AG20443 (cell line): ENCODE results near the gene CCDC83.
A peak's percentile ranks its signal among the peaks of the same experiment; 100 is the strongest.
"Not testable (repeated sequence)": the region's sequence is repeated elsewhere in the genome, so short reads cannot be mapped to it uniquely, and the experiment has no call there.

Experiments
- DNase-seq: peaks from one replicate; pipeline ENCODE4 v3.0.0; 2012; ENCODE audit warnings: low spot score, mixed read lengths

The CCDC83 gene

DNA sequence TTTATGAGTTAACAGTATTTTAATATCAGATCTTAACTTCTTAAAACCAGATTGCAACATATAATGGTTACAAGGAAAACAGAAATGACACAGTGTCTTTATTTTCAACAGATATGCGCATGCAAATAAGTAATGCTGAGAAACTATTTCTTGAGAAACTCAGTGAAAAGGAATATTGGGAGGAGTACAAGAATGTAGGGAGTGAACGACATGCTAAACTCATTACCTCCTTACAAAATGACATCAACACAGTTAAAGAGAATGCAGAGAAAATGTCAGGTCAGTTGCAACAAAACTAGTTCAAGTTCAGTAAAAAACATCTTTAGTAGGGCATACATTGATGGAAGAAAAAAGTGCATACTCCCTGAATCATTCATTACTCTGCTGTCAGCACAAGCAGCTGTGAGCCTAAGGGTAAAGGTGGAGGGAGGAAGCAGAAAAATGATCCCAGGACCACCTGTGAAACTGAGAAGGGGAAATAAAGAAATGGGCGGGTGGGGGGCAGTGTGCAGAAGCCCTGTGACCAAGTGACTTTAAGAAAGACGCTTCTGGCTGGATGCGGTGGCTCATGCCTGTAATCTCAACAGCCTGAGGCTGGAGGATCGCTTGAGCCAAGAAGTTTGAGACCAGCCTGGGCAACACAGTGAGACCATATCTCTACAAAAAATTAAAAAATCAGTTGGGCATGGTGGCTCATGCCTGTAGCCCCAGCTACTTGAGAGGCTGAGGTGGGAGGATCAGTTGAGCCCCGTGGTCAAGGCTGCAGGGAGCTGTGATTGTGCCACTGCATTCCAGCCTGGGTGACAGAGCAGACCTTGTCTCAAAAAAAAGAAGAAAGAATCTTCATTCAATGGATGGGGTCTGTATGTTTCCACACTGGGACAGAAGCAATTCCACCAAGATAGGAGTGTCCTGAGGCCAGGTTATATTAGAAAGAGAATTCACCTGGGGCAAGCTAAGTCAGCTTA is 31.2 kb downstream of the CCDC83 start:
- peak; percentile 72 for DNase-seq

DNA sequence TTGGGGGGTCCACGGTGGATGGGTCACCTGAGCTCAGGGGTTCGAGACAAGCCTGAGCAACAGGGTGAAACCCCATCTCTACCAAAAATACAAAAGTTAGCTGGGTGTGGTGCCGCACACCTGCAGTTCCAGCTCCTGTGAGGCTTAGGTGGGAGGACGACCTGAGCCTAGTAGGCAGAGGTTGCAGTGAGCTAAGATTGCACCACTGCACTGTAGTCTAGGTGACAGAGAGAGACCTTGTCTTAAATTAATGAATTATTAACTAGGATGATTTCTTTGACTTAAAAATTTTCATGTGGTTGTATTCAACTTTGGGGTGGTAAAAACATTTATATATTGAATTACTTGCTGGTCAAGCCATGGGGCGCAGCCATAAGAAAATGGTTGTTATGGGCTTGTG is 33.9 kb downstream of the CCDC83 start:
- DNase-seq = no peak

DNA sequence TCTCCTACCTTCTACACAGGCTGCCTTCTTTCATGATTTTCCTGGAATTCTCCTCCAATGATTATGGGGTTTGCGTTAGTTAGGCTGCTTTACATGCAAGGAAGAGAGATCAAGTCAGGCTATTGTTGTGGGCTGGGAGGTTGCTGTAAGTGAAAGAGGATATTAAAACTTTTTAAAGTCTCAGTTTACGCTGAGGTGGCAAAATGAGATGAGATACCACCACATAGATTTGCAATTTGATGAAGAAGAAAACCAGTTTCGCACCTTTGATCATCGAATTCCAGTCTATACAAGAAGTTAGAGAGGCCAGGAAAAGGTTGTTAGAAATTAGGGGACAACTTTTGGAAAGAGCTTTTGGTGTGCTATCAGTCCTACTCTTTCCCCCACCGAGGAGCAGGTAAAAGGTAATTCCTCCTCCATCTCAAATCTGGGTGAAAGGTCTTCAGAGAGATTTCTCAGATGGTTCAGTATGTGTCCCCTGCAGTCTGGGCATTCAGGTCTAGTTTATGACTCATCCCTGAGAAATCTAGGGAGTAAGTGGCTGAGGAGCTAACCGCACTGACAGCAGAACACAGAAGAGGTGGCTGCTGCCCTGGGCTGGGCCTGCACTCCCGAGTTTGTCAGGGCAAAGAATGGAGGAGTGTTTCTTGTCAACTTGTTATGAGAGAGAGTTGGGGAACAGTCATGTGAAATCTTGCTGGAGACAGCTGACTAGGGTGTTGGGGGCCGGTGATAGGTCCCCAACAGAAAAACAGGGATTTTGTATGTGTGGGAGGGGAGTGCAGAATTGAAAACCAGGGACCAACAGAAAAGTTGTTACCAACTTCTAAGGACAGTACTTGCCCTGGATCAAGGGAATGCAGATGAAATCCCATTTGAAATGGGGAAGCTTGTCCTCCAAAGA is 34.7 kb downstream of the CCDC83 start:
- DNase-seq = peak; percentile 87

- DNase-seq = no peak
Observed at GRCh38 chr11:85893395-85893794, 38.2 kb downstream of the CCDC83 start.

- no peak for DNase-seq
Observed at GRCh38 chr11:85896876-85897275, 41.7 kb downstream of the CCDC83 start.

- DNase-seq = no peak
Observed at GRCh38 chr11:85898456-85898855, 43.3 kb downstream of the CCDC83 start.

- DNase-seq = no peak
Observed at GRCh38 chr11:85902353-85902752, 47.2 kb downstream of the CCDC83 start.

DNA sequence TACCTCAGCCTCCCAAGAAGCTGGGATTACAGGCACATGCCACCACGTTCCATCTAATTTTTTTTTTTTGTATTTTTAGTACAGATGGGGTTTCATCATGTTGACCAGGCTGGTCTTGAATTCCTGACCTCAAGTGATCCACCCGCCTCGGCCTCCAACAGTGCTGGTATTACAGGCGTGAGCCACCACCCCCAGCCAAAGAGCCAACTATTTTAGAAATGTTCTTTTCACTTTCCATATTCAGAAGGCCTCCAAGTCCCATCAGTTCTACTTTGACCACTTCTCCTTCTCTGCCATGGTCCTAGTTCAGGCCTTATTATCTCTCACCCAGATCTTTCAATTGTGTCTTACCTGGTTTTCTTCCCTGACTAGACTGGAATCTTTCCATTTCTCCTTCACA is 48.2 kb downstream of the CCDC83 start:
- no peak for DNase-seq

- no peak for DNase-seq
Observed at GRCh38 chr11:85903811-85904210, 48.6 kb downstream of the CCDC83 start.

GRCh38 chr11:85912414-85912813 is 57.2 kb downstream of the CCDC83 start:
- DNase-seq = no peak

DNA sequence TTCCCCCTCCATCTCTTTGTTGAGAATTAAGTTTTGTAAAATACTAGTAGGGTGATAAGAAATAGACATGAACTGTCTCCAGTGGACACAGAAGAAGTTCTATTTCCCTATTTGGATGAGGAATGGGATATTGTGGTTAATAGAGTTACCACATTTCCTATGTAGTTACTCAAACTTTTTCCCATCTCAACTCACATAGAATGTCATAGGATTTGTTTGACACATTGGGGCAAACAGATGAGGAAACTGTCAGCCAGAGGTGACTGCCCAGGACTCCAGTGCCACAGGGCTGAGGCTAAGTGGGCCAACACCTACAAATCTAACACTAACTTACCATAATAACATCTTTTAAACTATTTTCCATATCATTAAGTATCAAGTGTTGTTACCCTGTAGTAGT is 58.3 kb downstream of the CCDC83 start:
- no peak for DNase-seq

GRCh38 chr11:85914425-85914824 is 59.2 kb downstream of the CCDC83 start:
- no peak for DNase-seq

GRCh38 chr11:85918910-85919794 is 64.0 kb downstream of the CCDC83 start:
- no peak for DNase-seq

GRCh38 chr11:85922367-85922766 is 67.2 kb downstream of the CCDC83 start:
- DNase-seq = no peak

- DNase-seq = no peak
Observed at GRCh38 chr11:85923455-85923854, 68.3 kb downstream of the CCDC83 start.

- DNase-seq = not testable (repeated sequence)
Observed at GRCh38 chr11:85926653-85927214, 71.6 kb downstream of the CCDC83 start.

- DNase-seq = no peak
Observed at GRCh38 chr11:85930879-85931366, 75.7 kb downstream of the CCDC83 start.

GRCh38 chr11:85934596-85935169 is 79.5 kb downstream of the CCDC83 start:
- peak; percentile 25 for DNase-seq

DNA sequence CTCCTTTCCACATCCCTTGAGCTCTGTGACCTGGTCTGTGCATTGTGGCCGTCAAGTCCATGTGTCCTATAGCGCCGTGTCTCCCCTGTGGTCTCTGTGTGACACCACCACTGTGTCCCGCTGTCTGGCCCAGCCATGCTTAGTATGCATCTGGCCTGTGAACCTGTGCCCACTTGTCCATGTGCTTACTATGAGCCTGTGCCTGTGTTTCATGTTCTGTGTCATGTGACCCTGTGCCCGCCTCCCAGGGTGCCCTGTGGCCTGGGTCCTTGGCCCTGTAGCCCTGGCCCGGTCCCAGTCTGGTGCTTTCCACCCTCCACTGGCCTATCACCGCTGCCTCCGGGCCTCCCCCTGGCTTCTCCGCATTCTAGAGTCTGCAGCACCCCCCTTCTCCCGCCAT is 80.6 kb downstream of the CCDC83 start:
- DNase-seq = no peak

GRCh38 chr11:85937835-85938234 is 82.7 kb downstream of the CCDC83 start:
- DNase-seq = no peak
